ENCODE data around the gene THSD7A. TPM values are rescaled to one million over a fixed set of nuclear protein-coding genes. Genes with fewer than 3 reads are reported as not detected.

The THSD7A gene
- total and polyA plus RNA-seq, 7 donors: 0.06 to 1.4 (median 0.21) TPM

DNA sequence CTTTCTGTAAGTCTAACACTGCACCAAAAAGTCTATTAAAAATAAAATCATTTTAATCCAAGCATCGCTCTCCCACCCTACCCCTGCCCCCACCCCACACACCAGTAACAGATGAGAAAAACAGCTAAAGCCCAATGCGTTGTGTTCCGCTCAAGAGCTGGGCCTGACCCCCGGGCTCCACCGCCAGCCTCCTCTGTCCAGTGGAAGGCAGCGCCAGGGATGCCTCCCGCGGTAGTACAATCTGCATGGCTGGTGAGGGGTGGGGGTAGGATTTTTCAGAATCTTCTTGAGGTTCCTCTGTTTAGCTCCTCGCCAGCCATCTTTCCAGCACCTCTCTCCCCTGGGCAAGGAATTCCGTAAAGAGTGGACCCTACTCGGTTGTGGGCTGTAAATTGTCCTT is 12.1 kb downstream of the THSD7A start:
- Histone ChIP-seq H3K36me3 (ENCODE audit: insufficient read depth in 1 of 2, low read depth in 1 of 2) (no peaks in the 10 kb centered on the region), H3K4me1 (no peaks in the 10 kb centered on the region), H3K27me3 (ENCODE audit: insufficient read depth in 3 of 3, low read length in 2 of 3) (no peaks in the 10 kb centered on the region), H3K4me3 (no peak overlapping the region), H3K27ac (no peak overlapping the region), H3K9me3 (no peaks in the 10 kb centered on the region)
- TF ChIP-seq, protein P1, sequence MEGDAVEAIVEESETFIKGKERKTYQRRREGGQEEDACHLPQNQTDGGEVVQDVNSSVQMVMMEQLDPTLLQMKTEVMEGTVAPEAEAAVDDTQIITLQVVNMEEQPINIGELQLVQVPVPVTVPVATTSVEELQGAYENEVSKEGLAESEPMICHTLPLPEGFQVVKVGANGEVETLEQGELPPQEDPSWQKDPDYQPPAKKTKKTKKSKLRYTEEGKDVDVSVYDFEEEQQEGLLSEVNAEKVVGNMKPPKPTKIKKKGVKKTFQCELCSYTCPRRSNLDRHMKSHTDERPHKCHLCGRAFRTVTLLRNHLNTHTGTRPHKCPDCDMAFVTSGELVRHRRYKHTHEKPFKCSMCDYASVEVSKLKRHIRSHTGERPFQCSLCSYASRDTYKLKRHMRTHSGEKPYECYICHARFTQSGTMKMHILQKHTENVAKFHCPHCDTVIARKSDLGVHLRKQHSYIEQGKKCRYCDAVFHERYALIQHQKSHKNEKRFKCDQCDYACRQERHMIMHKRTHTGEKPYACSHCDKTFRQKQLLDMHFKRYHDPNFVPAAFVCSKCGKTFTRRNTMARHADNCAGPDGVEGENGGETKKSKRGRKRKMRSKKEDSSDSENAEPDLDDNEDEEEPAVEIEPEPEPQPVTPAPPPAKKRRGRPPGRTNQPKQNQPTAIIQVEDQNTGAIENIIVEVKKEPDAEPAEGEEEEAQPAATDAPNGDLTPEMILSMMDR (IDR thresholded peaks at IDR 0.05): no peak
- ATAC-seq (no peak), DNase-seq (no peak)
- WGBS, 3 donors: 95 to 98% (median 98%) methylated on average over 11 of the region's 11 CpGs
- intact Hi-C loops (cut with DNase I): loop anchor here in 1 of 2 donors (2.0 kb wide), 1 partner anchor 21 kb away; no protein-coding TSS in a partner anchor

DNA sequence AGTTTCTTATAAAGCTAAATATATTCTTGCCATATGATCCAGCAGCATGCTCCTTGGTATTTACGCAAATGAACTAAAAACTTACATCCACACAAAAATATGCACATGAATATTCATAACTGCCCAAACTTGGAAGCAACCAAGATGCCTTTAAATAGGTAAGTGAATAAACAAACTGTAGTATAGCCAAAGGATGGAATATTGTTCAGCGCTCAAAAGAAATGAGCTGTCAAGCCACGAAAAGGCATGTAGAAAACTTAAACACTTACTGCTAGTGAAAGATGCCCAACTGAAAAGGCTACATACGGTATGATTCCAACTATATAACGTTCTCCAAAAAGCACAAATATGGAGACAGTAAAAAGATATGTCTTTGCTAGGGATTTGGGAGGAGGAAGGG is 12.7 kb downstream of the THSD7A start:
- no peak for ATAC-seq
- no peaks in the 10 kb centered on the region for H3K27me3 ChIP-seq (ENCODE audit: insufficient read depth in 3 of 3, low read length in 2 of 3)
- H3K9me3 ChIP-seq: no peaks in the 10 kb centered on the region
- H3K27ac ChIP-seq: no peak overlapping the region
- WGBS, 3 donors: 89 to 92% (median 90%) methylated on average over 5 of the region's 5 CpGs
- TF ChIP-seq, protein P1 (IDR thresholded peaks at IDR 0.05): no peak
- H3K4me1 ChIP-seq: no peaks in the 10 kb centered on the region
- H3K4me3 ChIP-seq: no peak overlapping the region
- no peak for DNase-seq
- no peaks in the 10 kb centered on the region for H3K36me3 ChIP-seq (ENCODE audit: insufficient read depth in 1 of 2, low read depth in 1 of 2)
- intact Hi-C loops (cut with DNase I): loop anchor here in 1 of 2 donors (2.0 kb wide), 1 partner anchor 22 kb away; no protein-coding TSS in a partner anchor

DNA sequence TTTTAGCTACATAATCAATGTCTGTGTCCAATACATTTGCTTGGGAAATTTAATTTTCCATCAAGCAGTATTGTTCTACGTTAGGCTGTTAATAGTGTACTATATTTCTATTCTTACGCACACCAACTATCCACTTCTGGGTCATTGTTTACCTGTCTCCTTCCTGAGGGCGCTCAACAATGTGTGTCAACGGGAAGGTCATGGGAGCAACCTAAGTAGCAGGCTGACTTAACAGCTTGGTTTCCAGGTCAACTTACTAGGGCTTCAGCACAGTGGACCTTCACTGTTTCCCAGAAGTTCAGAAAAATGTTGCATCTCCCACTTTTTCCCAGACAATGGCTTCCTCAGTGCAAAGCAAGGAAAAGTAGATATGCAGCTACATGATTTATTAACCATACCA is 13.7 kb downstream of the THSD7A start:
- TF ChIP-seq, protein P1 (IDR thresholded peaks at IDR 0.05): no peak
- DNase-seq: no peak
- no peaks in the 10 kb centered on the region for H3K27me3 ChIP-seq (ENCODE audit: insufficient read depth in 3 of 3, low read length in 2 of 3)
- H3K27ac ChIP-seq: no peak overlapping the region
- ATAC-seq: no peak
- H3K36me3 ChIP-seq (ENCODE audit: insufficient read depth in 1 of 2, low read depth in 1 of 2): no peaks in the 10 kb centered on the region
- intact Hi-C loops (cut with DNase I): loop anchor here in 1 of 2 donors (2.0 kb wide), 1 partner anchor 23 kb away; no protein-coding TSS in a partner anchor
- no peaks in the 10 kb centered on the region for H3K4me1 ChIP-seq
- H3K9me3 ChIP-seq: no peaks in the 10 kb centered on the region
- 73 to 80% (median 75%) methylated on average over 4 of the region's 4 CpGs for WGBS, 3 donors
- no peak overlapping the region for H3K4me3 ChIP-seq

DNA sequence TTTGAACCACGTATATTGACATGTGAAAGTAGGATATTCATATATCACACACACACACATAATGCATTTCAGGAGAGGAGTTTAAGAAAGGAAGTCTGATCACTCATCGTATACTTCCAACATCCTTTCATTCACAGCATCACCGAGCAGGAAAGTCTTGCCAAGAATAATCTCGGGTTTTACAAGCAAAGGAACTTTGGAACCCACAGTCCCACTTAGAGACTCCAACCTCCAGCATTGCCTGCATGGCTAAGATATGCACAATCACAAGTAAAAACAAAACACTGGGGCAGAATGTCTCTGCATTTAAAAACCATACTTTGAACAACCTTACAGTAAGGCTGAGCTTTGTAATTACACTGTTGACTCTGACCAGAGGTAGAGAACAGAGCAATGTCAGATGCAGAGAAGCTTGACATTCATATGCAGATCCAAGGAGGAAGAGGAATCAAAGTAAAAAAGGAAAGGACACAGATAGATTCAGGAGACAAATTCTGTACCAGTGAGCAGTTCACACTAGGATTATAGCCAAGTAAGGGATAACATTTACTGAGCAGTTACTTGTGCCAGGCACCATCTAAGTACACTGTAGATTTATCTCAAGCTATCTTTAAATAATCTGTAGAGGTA is 14.8 kb downstream of the THSD7A start:
- Histone ChIP-seq H3K4me1 (no peaks in the 10 kb centered on the region), H3K9me3 (no peaks in the 10 kb centered on the region), H3K4me3 (no peak overlapping the region), H3K36me3 (ENCODE audit: insufficient read depth in 1 of 2, low read depth in 1 of 2) (no peaks in the 10 kb centered on the region), H3K27ac (no peak overlapping the region), H3K27me3 (ENCODE audit: insufficient read depth in 3 of 3, low read length in 2 of 3) (no peaks in the 10 kb centered on the region)
- 46 to 60% (median 49%) methylated on average over 4 of the region's 4 CpGs for WGBS, 3 donors
- no peak for ATAC-seq
- intact Hi-C loops (cut with DNase I): no loop called here
- no peak for DNase-seq
- TF ChIP-seq, protein P1 (IDR thresholded peaks at IDR 0.05): no peak

DNA sequence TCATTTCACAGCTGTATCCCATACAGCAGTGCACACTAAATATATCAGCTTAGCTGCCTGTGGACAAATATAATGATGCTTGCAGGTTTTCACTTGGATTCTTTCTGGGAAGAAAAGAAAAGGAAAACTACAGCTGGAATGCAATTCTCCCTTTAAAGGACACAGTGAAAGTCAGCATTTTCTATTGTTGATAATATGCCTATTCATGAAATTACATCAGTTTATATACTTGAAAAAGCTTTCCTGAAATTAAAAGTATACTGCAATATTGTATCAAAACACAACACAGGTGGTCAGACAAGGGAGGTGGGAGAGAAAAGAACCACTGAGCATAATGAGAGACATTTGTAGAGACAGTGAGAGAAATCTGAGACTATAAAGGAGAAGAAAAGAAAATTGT is 20.3 kb downstream of the THSD7A start:
- H3K4me1 ChIP-seq: no peaks in the 10 kb centered on the region
- no peaks in the 10 kb centered on the region for H3K9me3 ChIP-seq
- no peak overlapping the region for H3K27ac ChIP-seq
- intact Hi-C loops (cut with DNase I): no loop called here
- no peaks in the 10 kb centered on the region for H3K36me3 ChIP-seq (ENCODE audit: insufficient read depth in 1 of 2, low read depth in 1 of 2)
- H3K27me3 ChIP-seq (ENCODE audit: insufficient read depth in 3 of 3, low read length in 2 of 3): no peaks in the 10 kb centered on the region
- no peak for ATAC-seq
- no peak overlapping the region for H3K4me3 ChIP-seq
- DNase-seq: no peak
- TF ChIP-seq, protein P1 (IDR thresholded peaks at IDR 0.05): no peak

Measured in psoas muscle (tissue), 8 donors.